HG03135 (cell line): ENCODE results near the gene HMX1.

Experiments used
- ATAC-seq: cut with Tn5 transposase; IDR thresholded peaks from one replicate; pipeline ENCODE4 v1.9.1; 2021; ENCODE audit warnings: mild to moderate bottlenecking, moderate library complexity; ENCODE audit not compliant: unreplicated experiment

The HMX1 gene

GRCh38 chr4:8842614-8843013, 29.0 kb downstream of the HMX1 start:
- ATAC-seq = no peak

DNA sequence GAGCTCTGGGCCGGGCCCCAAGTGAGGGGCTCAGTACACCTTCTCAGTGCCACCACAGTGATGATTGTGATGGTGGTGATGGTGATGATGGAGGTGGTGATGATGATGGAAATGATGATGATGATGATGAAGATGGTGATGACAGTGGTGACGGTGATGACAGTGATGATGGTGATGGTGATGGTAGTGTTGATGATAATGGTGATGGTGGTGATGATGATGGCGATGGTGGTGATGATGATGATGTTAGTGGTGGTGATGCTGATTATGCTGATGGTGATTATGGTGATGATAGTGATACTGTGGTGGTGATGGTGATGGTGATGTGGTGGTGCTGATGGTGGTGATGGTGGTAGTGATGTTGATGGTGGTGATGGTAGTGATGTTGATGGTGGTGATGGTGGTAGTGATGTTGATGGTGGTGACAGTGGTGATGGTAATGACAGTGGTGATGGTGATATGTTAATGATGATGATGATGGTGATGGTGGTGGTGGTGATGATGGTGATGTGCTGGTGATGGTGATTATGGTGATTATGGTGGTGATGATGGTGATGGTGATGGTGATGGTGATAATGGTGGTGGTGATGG, 29.9 kb downstream of the HMX1 start:
- ATAC-seq = no peak

DNA sequence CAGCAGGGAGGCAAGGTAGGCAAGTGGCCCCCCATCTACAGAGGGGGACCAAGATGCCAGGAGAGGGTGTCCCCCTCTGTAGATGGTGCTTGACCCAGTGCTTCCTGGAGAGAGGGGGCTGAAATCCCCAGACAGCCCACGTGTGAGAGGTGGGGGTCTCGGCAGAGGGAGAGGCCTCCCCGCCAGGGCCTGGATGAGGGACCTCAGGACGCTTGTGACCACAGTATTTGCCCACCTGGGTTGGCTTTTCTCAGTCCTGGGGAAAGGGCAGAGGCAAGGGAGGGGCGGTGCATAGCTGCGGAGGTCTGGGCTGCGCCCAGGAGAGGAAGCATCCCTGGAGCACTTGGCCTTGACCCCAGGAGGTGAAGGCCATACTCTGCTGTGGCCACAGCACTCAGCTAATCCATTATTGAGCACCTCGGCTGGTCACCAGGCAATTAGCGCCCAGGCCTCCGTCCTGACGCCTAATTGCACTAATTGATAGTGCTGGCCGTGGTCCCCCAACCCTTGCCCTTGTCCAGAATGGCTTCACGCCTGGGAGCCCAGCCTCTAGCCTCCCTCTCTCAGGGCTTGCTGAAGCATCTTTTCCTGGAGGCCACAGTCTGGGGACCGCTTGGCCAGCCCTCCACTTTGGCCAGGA, 30.7 kb downstream of the HMX1 start:
- ATAC-seq = no peak

- ATAC-seq = no peak
Measured at GRCh38 chr4:8840006-8840793, 31.4 kb downstream of the HMX1 start.

GRCh38 chr4:8838961-8839431, 32.6 kb downstream of the HMX1 start:
- ATAC-seq = no peak

- ATAC-seq = no peak
Measured at GRCh38 chr4:8838296-8838960, 33.2 kb downstream of the HMX1 start.

GRCh38 chr4:8837181-8837841, 34.3 kb downstream of the HMX1 start:
- ATAC-seq = no peak

- no peak for ATAC-seq
Measured at GRCh38 chr4:8836664-8837171, 34.9 kb downstream of the HMX1 start.

DNA sequence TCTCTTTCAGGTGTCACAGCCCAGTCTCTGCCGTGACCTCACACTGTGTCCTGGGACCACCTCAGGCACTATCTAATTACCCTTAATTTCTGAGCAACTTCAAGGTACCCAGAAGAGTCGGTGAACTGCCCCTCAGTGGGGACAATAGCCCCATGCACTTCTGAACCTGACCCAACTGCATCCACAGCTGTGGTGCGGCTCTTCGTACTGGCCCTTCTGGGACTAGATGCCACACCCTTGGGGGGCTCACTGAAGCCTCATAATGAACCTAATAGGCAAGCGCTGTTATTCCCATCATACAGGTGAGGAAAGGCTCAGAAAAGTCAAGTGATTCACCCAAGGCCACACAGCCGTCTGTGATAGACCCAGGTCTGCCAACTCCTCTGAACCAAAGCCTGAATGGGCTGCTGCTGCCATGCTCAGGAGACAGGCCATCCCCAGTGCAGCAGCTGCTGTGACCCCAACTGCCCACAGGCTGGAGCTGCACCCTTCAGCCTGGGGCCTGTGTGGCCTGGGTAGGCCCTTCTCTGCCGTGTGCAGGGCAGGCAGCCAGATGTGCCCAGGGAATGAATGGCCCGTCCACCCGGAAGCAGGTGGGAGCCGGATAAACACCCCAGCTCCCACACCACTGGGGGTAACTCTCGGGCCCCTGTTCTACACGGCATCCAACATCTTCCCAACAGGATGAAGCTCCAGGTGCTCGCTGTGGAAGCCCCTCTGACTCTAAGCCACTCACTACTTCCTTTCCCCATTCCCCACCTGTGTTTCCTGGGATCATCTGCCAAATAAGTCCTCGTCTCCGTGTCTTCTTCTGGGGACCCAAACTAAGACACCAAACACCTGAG, 35.9 kb downstream of the HMX1 start:
- no peak for ATAC-seq

DNA sequence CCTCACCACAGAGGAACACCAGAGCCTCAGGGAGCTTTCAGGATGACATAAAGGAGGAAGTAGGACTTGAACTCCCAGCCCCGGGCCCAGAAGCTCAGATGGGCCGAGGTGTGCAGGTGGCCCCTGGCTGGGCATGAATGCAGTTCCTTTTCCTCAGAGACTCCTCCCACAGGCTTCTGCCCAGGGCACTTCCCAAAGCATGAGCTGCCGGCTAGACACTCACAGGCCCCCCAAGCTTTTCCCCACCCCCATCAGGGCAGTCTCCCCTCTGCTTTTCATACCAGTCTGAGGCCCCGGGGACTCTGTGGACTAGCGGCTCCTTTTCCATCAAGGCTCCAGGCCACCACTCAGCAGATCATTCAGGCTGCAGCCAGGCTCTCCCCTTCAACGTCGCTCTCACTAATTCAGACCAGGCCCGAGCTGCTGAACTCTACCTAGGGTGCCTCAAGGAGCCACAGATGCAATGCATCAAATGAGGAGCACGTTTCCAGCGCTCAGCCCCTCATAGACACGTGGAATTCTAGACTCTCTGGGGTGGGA, 36.9 kb downstream of the HMX1 start:
- no peak for ATAC-seq

DNA sequence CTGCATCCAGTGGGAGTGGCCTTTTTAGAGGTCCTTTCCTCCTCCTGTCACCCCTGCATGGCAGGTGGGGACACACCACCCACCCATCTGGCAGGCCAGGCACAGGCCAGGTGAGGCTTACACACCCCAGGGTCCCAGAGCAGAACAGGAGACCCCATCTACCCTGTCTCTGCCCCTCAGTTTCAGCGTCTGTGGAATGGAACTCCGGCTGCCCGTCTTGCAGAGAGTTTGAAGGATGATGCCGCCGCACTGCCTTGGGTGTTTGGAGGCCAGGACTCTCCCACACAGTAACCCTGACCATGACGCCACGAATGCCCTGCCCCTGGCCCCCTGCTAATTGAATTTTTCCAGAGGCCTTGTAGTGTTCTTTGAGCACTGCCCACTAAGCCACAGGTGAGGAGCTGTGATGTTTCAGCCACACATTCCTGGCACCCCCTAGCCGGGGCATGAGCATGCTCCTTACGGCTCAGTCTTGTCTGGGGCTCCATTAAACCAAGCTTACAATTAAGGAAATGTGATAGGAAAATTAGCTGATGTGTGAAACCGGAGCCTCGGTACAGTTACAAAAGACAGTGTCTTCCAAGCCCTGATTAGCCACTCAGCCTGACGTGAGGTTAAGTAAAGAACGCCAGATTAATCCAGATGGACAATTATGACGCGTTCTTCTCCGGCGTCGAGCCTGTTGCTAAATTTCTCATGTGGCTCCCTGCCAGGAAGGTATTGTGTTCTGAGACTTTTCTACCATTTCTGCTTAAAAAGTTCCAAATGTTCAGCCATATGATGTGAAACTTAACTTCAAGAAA, 39.3 kb downstream of the HMX1 start:
- no peak for ATAC-seq

DNA sequence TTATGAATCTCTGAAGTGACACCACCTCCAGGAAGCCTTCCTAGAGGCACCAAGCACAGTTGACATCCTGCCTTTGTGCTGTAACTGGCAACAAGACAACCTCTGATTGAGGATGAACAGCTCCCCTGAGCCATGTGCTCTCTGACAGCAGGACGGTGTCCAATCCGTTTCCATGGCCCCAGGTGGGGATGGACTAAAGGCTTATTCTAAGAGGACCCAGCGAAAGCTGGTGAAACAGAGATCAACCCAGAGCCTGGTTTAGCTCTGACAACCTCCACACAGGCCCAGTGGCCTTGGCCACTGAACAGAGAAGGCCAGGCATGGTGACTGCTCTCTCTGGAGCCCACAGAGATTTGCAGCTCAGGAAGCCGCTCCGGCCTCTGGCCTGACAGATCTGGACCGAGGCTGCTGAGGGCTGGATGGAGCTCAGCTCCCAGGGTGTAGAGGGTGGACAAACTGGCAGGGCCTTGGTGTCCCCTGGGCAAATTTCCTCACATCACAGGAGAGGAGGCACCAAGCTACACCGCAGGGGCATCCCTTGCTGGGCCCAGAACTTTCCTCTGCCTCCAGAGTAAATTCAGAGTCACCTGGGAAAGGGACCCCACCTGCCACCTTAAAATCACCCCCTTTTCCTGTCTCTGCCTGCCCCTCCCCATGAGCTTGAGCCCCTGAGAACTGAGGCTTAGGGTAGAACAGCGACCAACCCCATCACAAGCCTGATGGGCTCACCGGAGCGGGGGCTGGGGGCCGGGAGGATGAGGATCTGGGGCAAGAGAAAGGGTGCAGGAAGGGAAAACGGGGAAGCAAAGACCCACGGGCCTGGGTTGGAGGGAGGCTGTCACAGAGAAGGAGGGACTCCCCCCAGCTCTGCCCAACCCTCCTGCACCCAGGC, 40.2 kb downstream of the HMX1 start:
- ATAC-seq = no peak

DNA sequence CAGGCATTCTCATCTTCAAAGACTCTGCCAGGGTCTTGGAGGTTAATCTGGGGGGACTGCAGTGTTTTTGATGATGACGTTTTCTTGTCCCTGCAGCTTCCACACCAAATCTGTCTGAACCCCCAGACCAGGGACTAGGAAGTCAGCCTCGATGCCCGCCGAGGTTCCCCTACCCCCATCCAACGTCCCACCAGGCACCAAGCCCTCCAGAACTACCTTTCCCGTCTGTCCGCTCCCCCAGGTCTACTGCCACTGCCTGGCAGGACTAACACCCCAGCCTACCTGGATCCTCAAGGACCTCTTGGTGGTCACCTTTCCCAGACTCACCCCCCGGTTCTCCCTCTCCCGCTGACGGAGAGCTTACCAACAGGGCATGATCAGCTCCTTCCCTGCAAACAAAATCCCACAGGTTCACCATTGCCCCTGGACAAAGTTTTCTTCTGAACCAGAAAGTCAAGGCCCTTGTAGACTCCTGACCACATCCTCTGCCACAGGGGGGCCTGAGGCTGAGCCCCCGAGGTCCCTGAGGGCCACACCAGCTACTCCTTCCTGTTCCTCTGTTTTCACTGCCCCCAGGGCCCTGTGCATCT, 40.9 kb downstream of the HMX1 start:
- ATAC-seq = no peak

- ATAC-seq = no peak
Measured at GRCh38 chr4:8830056-8830455, 41.6 kb downstream of the HMX1 start.

GRCh38 chr4:8829584-8829983, 42.1 kb downstream of the HMX1 start:
- no peak for ATAC-seq

DNA sequence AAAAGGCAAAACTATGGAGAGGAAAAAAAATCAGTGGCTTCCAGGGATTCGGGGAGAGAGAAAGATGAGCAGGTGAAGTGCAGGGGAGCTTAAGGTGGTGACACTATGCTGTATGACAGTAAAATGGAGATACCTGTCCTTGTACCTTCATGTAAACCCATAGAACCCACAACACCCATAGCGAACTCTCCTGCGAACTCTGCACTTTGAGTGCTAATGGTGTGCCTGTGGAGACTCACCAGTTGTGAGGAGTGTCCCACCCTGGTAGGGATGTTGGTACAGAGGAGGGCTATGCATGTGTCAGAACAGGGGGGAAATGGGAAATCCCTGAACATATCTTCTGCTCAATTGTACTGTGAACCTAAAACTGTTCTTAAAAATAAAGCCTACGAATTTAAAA, 42.8 kb downstream of the HMX1 start:
- no peak for ATAC-seq

- ATAC-seq = no peak
Measured at GRCh38 chr4:8821151-8821950, 50.3 kb downstream of the HMX1 start.
